Mesendoderm (in vitro differentiated cells): ENCODE results near the gene LPIN3.

Experiments
- DNase-seq: peaks from one replicate; pipeline ENCODE4 v3.0.0; 2013
- H2AK5ac ChIP-seq: 2 replicates; pipeline ENCODE4 v1.6.1; 2013; ENCODE audit warnings: low read length, inconsistent platforms
- H2BK120ac ChIP-seq: 2 replicates; pipeline ENCODE4 v1.6.1; 2013; ENCODE audit warnings: low read depth, mild to moderate bottlenecking, low read length, moderate library complexity, mixed read lengths
- H2BK15ac ChIP-seq: replicated peaks from 2 replicates; pipeline ENCODE4 v1.6.1; 2013; ENCODE audit warnings: low read depth, mild to moderate bottlenecking, moderate library complexity
- H2BK5ac ChIP-seq: 2 replicates; pipeline ENCODE4 v1.6.1; 2013; ENCODE audit warnings: low read length, inconsistent platforms
- H3K18ac ChIP-seq: 2 replicates; pipeline ENCODE4 v1.6.1; 2013; ENCODE audit warnings: mild to moderate bottlenecking, low read length, mixed read lengths
- H3K23ac ChIP-seq: one replicate; pipeline ENCODE4 v1.6.1; 2013; ENCODE audit warnings: low read length
- H3K27ac ChIP-seq: 2 replicates; pipeline ENCODE4 v1.5.1; 2013; ENCODE audit warnings: low read depth, mild to moderate bottlenecking, inconsistent platforms, low read length, moderate library complexity
- H3K27me3 ChIP-seq: 2 replicates; pipeline ENCODE4 v1.6.1; 2013; ENCODE audit warnings: low read length, control low read depth, mild to moderate bottlenecking, inconsistent platforms; ENCODE audit not compliant: insufficient read depth, poor library complexity
- H3K36me3 ChIP-seq: 2 replicates; pipeline ENCODE4 v1.6.1; 2013; ENCODE audit warnings: low read length, inconsistent platforms; ENCODE audit not compliant: control insufficient read depth, insufficient read depth
- H3K4ac ChIP-seq: one replicate; pipeline ENCODE4 v1.6.1; 2013; ENCODE audit warnings: low read depth, mild to moderate bottlenecking, low read length, moderate library complexity
- H3K4me1 ChIP-seq: 2 replicates; pipeline ENCODE4 v1.6.1; 2013; ENCODE audit warnings: low read depth, low read length, inconsistent platforms; ENCODE audit not compliant: control insufficient read depth
- H3K4me2 ChIP-seq: 2 replicates; pipeline ENCODE4 v1.6.1; 2013; ENCODE audit warnings: low read length
- H3K4me3 ChIP-seq: 2 replicates; pipeline ENCODE4 v1.5.1; 2013; ENCODE audit warnings: mild to moderate bottlenecking, low read length
- H3K56ac ChIP-seq: one replicate; pipeline ENCODE4 v1.6.1; 2013; ENCODE audit warnings: low read length
- H3K79me1 ChIP-seq: 2 replicates; pipeline ENCODE4 v1.6.1; 2013; ENCODE audit warnings: low read length, inconsistent platforms
- H3K79me2 ChIP-seq: 2 replicates; pipeline ENCODE4 v1.6.1; 2013; ENCODE audit warnings: mild to moderate bottlenecking, low read length; ENCODE audit not compliant: control insufficient read depth, insufficient read depth
- H3K9ac ChIP-seq: 2 replicates; pipeline ENCODE4 v1.6.1; 2013; ENCODE audit warnings: low read length, inconsistent platforms
- H4K5ac ChIP-seq: one replicate; pipeline ENCODE4 v1.6.1; 2013; ENCODE audit warnings: low read length
- H4K8ac ChIP-seq: one replicate; pipeline ENCODE4 v1.6.1; 2013; ENCODE audit warnings: low read depth, mild to moderate bottlenecking, control low read depth, low read length, moderate library complexity
- WGBS: extraction: QIAGEN DNeasy Blood & Tissue Kit; methylation state at CpG from one replicate; pipeline ENCODE4 v1.1.7; 2013; ENCODE audit warnings: low lambda C conversion rate, missing lambda C conversion rate; ENCODE audit not compliant: insufficient coverage; ENCODE audit errors: extremely low coverage; 5-methylcytosine and 5-hydroxymethylcytosine counted together

The LPIN3 gene

GRCh38 chr20:41349266-41349665 lies 8.6 kb downstream of the LPIN3 start:
- no peak overlapping the region for H4K5ac ChIP-seq
- H3K56ac ChIP-seq: no peak overlapping the region
- no peak overlapping the region for H3K4me3 ChIP-seq
- H3K18ac ChIP-seq: no peak overlapping the region
- H4K8ac ChIP-seq: no peak overlapping the region
- H3K36me3 ChIP-seq: no peaks in the 10 kb centered on the region
- no peaks in the 10 kb centered on the region for H3K79me1 ChIP-seq
- WGBS: no CpG with 5 or more reads among the region's 2 CpGs
- H3K4me1 ChIP-seq: no peaks in the 10 kb centered on the region
- H3K79me2 ChIP-seq: no peaks in the 10 kb centered on the region
- no peak overlapping the region for H3K23ac ChIP-seq
- H2BK5ac ChIP-seq: no peak overlapping the region
- no peak overlapping the region for H2BK15ac ChIP-seq
- no peak overlapping the region for H3K27ac ChIP-seq
- no peak overlapping the region for H3K4me2 ChIP-seq
- H2BK120ac ChIP-seq: no peak overlapping the region
- no peak overlapping the region for H3K4ac ChIP-seq
- H3K27me3 ChIP-seq: no peaks in the 10 kb centered on the region
- no peak overlapping the region for H2AK5ac ChIP-seq
- DNase-seq: no peak
- no peak overlapping the region for H3K9ac ChIP-seq

- Histone ChIP-seq H4K5ac (no peak overlapping the region), H3K9ac (no peak overlapping the region), H3K4ac (no peak overlapping the region), H3K56ac (no peak overlapping the region), H4K8ac (no peak overlapping the region), H3K4me3 (no peak overlapping the region), H3K4me1 (no peaks in the 10 kb centered on the region), H2BK120ac (no peak overlapping the region), H2BK15ac (no peak overlapping the region), H3K27me3 (no peaks in the 10 kb centered on the region), H3K27ac (no peak overlapping the region), H3K79me1 (no peaks in the 10 kb centered on the region), H2BK5ac (no peak overlapping the region), H3K36me3 (no peaks in the 10 kb centered on the region), H3K4me2 (no peak overlapping the region), H3K79me2 (no peaks in the 10 kb centered on the region), H3K23ac (no peak overlapping the region), H2AK5ac (no peak overlapping the region), H3K18ac (no peak overlapping the region)
- no peak for DNase-seq
- no CpG with 5 or more reads among the region's 7 CpGs for WGBS
Observed at GRCh38 chr20:41349943-41350342, 9.3 kb downstream of the LPIN3 start.

- Histone ChIP-seq H4K8ac (no peak overlapping the region), H3K36me3 (no peaks in the 10 kb centered on the region), H3K56ac (no peak overlapping the region), H2BK5ac (no peak overlapping the region), H3K79me1 (no peaks in the 10 kb centered on the region), H3K4ac (no peak overlapping the region), H3K27me3 (no peaks in the 10 kb centered on the region), H3K9ac (no peak overlapping the region), H3K23ac (no peak overlapping the region), H3K4me2 (no peak overlapping the region), H3K4me3 (no peak overlapping the region), H4K5ac (no peak overlapping the region), H3K18ac (no peak overlapping the region), H2AK5ac (no peak overlapping the region), H2BK120ac (no peak overlapping the region), H3K27ac (no peak overlapping the region), H3K4me1 (no peaks in the 10 kb centered on the region), H2BK15ac (no peak overlapping the region), H3K79me2 (no peaks in the 10 kb centered on the region)
- no peak for DNase-seq
- WGBS: no CpG with 5 or more reads among the region's 7 CpGs
Observed at GRCh38 chr20:41350408-41350962, 9.9 kb downstream of the LPIN3 start.

DNA sequence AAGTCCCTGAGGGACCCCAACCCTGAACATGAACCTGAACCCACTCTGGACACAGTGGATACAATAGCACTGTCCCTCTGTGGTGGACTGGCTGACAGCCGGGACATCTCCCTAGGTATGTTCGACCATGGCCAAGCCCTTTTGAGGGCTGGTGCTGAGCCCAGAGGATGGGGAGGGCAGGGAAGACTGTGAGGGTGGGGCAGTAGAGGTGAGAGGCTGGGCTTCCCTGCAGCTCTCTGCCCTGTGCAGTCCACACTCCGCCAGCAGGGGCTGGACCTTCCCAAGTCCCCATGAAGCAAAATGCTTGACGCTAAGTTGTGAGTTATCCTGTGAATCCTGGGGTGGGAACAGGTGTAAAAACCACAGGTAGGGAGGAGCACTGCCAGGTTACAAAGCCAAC lies 11.5 kb downstream of the LPIN3 start:
- DNase-seq: peak; percentile 40
- Histone ChIP-seq H3K27ac (no peak overlapping the region), H2AK5ac (no peak overlapping the region), H2BK15ac (no peak overlapping the region), H4K8ac (no peak overlapping the region), H3K27me3 (no peaks in the 10 kb centered on the region), H3K79me1 (no peaks in the 10 kb centered on the region), H3K79me2 (no peaks in the 10 kb centered on the region), H3K4me2 (no peak overlapping the region), H3K4me1 (no peaks in the 10 kb centered on the region), H2BK5ac (no peak overlapping the region), H3K36me3 (no peaks in the 10 kb centered on the region), H3K4ac (no peak overlapping the region), H3K4me3 (no peak overlapping the region), H3K18ac (no peak overlapping the region), H3K9ac (no peak overlapping the region), H3K56ac (no peak overlapping the region), H3K23ac (no peak overlapping the region), H2BK120ac (no peak overlapping the region), H4K5ac (no peak overlapping the region)
- WGBS: no CpG with 5 or more reads among the region's 4 CpGs

GRCh38 chr20:41352666-41353065 lies 12.0 kb downstream of the LPIN3 start:
- Histone ChIP-seq H3K56ac (no peak overlapping the region), H3K79me1 (no peaks in the 10 kb centered on the region), H3K4me2 (no peak overlapping the region), H4K8ac (no peak overlapping the region), H3K18ac (no peak overlapping the region), H3K9ac (no peak overlapping the region), H3K27ac (no peak overlapping the region), H3K4me3 (no peak overlapping the region), H3K23ac (no peak overlapping the region), H3K36me3 (no peaks in the 10 kb centered on the region), H2BK5ac (no peak overlapping the region), H3K4ac (no peak overlapping the region), H2BK120ac (no peak overlapping the region), H2BK15ac (no peak overlapping the region), H3K27me3 (no peaks in the 10 kb centered on the region), H2AK5ac (no peak overlapping the region), H3K4me1 (no peaks in the 10 kb centered on the region), H3K79me2 (no peaks in the 10 kb centered on the region), H4K5ac (no peak overlapping the region)
- DNase-seq: peak; percentile 40
- no CpG with 5 or more reads among the region's 5 CpGs for WGBS

GRCh38 chr20:41353530-41353929 lies 12.9 kb downstream of the LPIN3 start:
- Histone ChIP-seq H3K79me2 (no peaks in the 10 kb centered on the region), H3K27me3 (no peaks in the 10 kb centered on the region), H3K9ac (no peak overlapping the region), H3K23ac (no peak overlapping the region), H4K5ac (no peak overlapping the region), H2BK5ac (no peak overlapping the region), H4K8ac (no peak overlapping the region), H3K4me2 (no peak overlapping the region), H3K4me1 (no peaks in the 10 kb centered on the region), H3K36me3 (no peaks in the 10 kb centered on the region), H2BK120ac (no peak overlapping the region), H3K56ac (no peak overlapping the region), H3K18ac (no peak overlapping the region), H3K79me1 (no peaks in the 10 kb centered on the region), H2AK5ac (no peak overlapping the region), H3K27ac (no peak overlapping the region), H3K4me3 (no peak overlapping the region), H2BK15ac (no peak overlapping the region), H3K4ac (no peak overlapping the region)
- no peak for DNase-seq
